HG03103 (cell line): ENCODE measurements around the gene SHMT2.

ENCODE experiments used
- ATAC-seq: cut with Tn5 transposase; IDR thresholded peaks from one replicate; pipeline ENCODE4 v1.9.1; 2021; ENCODE audit warnings: low read depth; ENCODE audit not compliant: unreplicated experiment

Gene SHMT2

GRCh38 chr12:57196439-57196838, 33.1 kb upstream of the SHMT2 start:
- no peak for ATAC-seq

GRCh38 chr12:57196956-57197355, 32.6 kb upstream of the SHMT2 start:
- no peak for ATAC-seq

- no peak for ATAC-seq
Measured at GRCh38 chr12:57198329-57198728, 31.2 kb upstream of the SHMT2 start.

- no peak for ATAC-seq
Measured at GRCh38 chr12:57199191-57199590, 30.3 kb upstream of the SHMT2 start.

GRCh38 chr12:57200497-57200896, 29.0 kb upstream of the SHMT2 start:
- no peak for ATAC-seq

- ATAC-seq: no peak
Measured at GRCh38 chr12:57201219-57201618, 28.3 kb upstream of the SHMT2 start.

GRCh38 chr12:57201631-57202030, 27.9 kb upstream of the SHMT2 start:
- no peak for ATAC-seq

- no peak for ATAC-seq
Measured at GRCh38 chr12:57202321-57202720, 27.2 kb upstream of the SHMT2 start.

- no peak for ATAC-seq
Measured at GRCh38 chr12:57203201-57203600, 26.3 kb upstream of the SHMT2 start.

GRCh38 chr12:57203791-57204190, 25.7 kb upstream of the SHMT2 start:
- ATAC-seq: no peak

- ATAC-seq: no peak
Measured at GRCh38 chr12:57204454-57204853, 25.1 kb upstream of the SHMT2 start.

- ATAC-seq: no peak
Measured at GRCh38 chr12:57205186-57205585, 24.3 kb upstream of the SHMT2 start.

GRCh38 chr12:57205931-57206330, 23.6 kb upstream of the SHMT2 start:
- ATAC-seq: no peak

GRCh38 chr12:57207731-57208630, 21.5 kb upstream of the SHMT2 start:
- no peak for ATAC-seq

GRCh38 chr12:57208631-57209282, 20.8 kb upstream of the SHMT2 start:
- no peak for ATAC-seq

- no peak for ATAC-seq
Measured at GRCh38 chr12:57209916-57210315, 19.6 kb upstream of the SHMT2 start.

GRCh38 chr12:57210461-57210860, 19.1 kb upstream of the SHMT2 start:
- no peak for ATAC-seq

- no peak for ATAC-seq
Measured at GRCh38 chr12:57210926-57211692, 18.4 kb upstream of the SHMT2 start.

- ATAC-seq: no peak
Measured at GRCh38 chr12:57211791-57212700, 17.5 kb upstream of the SHMT2 start.

GRCh38 chr12:57212701-57213057, 16.8 kb upstream of the SHMT2 start:
- no peak for ATAC-seq
